H9 (cell line): ENCODE data around the gene AIF1L. TPM values are rescaled to one million over a fixed set of nuclear protein-coding genes. Genes with fewer than 3 reads are reported as not detected.

ENCODE experiments used
- DNase-seq: peaks from one replicate; pipeline ENCODE4 v3.0.0-alpha.2; 2017
- H2AFZ ChIP-seq: one replicate; pipeline ENCODE4 v1.6.1; 2013; ENCODE audit warnings: mild to moderate bottlenecking, low read length, control low read depth, moderate library complexity
- H2AK5ac ChIP-seq: 2 replicates; pipeline ENCODE4 v1.6.1; 2013; ENCODE audit warnings: low read length, control low read depth, mixed read lengths; ENCODE audit not compliant: insufficient read length
- H2BK120ac ChIP-seq: one replicate; pipeline ENCODE4 v1.6.1; 2013; ENCODE audit warnings: low read depth, mild to moderate bottlenecking, low read length, control low read depth, inconsistent platforms; ENCODE audit not compliant: poor library complexity, severe bottlenecking
- H2BK12ac ChIP-seq: 2 replicates; pipeline ENCODE4 v1.6.1; 2013; ENCODE audit warnings: low read length, control low read depth, mixed read lengths, low read depth; ENCODE audit not compliant: insufficient read length
- H2BK15ac ChIP-seq: 2 replicates; pipeline ENCODE4 v1.6.1; 2013; ENCODE audit warnings: low read depth, low read length, control low read depth
- H2BK20ac ChIP-seq: one replicate; pipeline ENCODE4 v1.6.1; 2013; ENCODE audit warnings: low read depth, mild to moderate bottlenecking, low read length, control low read depth, inconsistent platforms; ENCODE audit not compliant: poor library complexity, severe bottlenecking
- H2BK5ac ChIP-seq: 2 replicates; pipeline ENCODE4 v1.6.1; 2013; ENCODE audit warnings: low read length, control low read depth, mixed read lengths; ENCODE audit not compliant: insufficient read length
- H3K14ac ChIP-seq: 2 replicates; pipeline ENCODE4 v1.6.1; 2013; ENCODE audit warnings: low read length, control low read depth; ENCODE audit not compliant: insufficient read depth
- H3K18ac ChIP-seq: 2 replicates; pipeline ENCODE4 v1.6.1; 2013; ENCODE audit warnings: low read depth, mild to moderate bottlenecking, mixed read lengths, low read length, control low read depth; ENCODE audit not compliant: insufficient read length
- H3K23ac ChIP-seq: 2 replicates; pipeline ENCODE4 v1.6.1; 2013; ENCODE audit warnings: low read length, control low read depth, mixed read lengths, low read depth; ENCODE audit not compliant: insufficient read length
- H3K23me2 ChIP-seq: 2 replicates; pipeline ENCODE4 v1.6.1; 2013; ENCODE audit warnings: low read depth, mild to moderate bottlenecking, mixed read lengths, low read length, control low read depth; ENCODE audit not compliant: insufficient read length, poor library complexity, severe bottlenecking
- H3K27ac ChIP-seq: 2 replicates; pipeline ENCODE4 v1.5.1; 2013; ENCODE audit warnings: low read length, control low read depth, mixed read lengths, low read depth; ENCODE audit not compliant: insufficient read length
- H3K27me3 ChIP-seq: 2 replicates; pipeline ENCODE4 v1.6.1; 2013; ENCODE audit warnings: low read length, control low read depth, inconsistent platforms; ENCODE audit not compliant: insufficient read depth
- H3K4ac ChIP-seq: 2 replicates; pipeline ENCODE4 v1.6.1; 2013; ENCODE audit warnings: low read depth, mild to moderate bottlenecking, control low read depth, inconsistent platforms, low read length, moderate library complexity
- H3K4me1 ChIP-seq: 2 replicates; pipeline ENCODE4 v1.6.1; 2013; ENCODE audit warnings: low read length, control low read depth, inconsistent platforms; ENCODE audit not compliant: insufficient read depth
- H3K4me2 ChIP-seq: 2 replicates; pipeline ENCODE4 v1.6.1; 2013; ENCODE audit warnings: low read length, control low read depth, mixed read lengths; ENCODE audit not compliant: insufficient read length, insufficient read depth
- H3K56ac ChIP-seq: 2 replicates; pipeline ENCODE4 v1.6.1; 2013; ENCODE audit warnings: low read depth, mild to moderate bottlenecking, mixed read lengths, low read length, control low read depth; ENCODE audit not compliant: insufficient read length
- H3K79me1 ChIP-seq: 2 replicates; pipeline ENCODE4 v1.6.1; 2013; ENCODE audit warnings: low read depth, mild to moderate bottlenecking, moderate library complexity, low read length, control low read depth, inconsistent platforms; ENCODE audit not compliant: insufficient read depth, poor library complexity, severe bottlenecking
- H3K79me2 ChIP-seq: 2 replicates; pipeline ENCODE4 v1.6.1; 2013; ENCODE audit warnings: low read length, control low read depth, inconsistent platforms; ENCODE audit not compliant: insufficient read depth
- H3K9ac ChIP-seq: 2 replicates; pipeline ENCODE4 v1.6.1; 2013; ENCODE audit warnings: low read length, control low read depth, mixed read lengths; ENCODE audit not compliant: insufficient read length; ENCODE audit errors: extremely low read depth
- H3K9me3 ChIP-seq: one replicate; pipeline ENCODE4 v1.6.1; 2013; ENCODE audit warnings: low read depth, low read length, inconsistent platforms; ENCODE audit not compliant: control insufficient read depth
- H3T11ph ChIP-seq: one replicate; pipeline ENCODE4 v1.6.1; 2013; ENCODE audit warnings: mild to moderate bottlenecking, low read length, control low read depth, inconsistent platforms
- H4K20me1 ChIP-seq: one replicate; pipeline ENCODE4 v1.6.1; 2013; ENCODE audit not compliant: control insufficient read depth, insufficient read length, insufficient read depth
- H4K5ac ChIP-seq: 2 replicates; pipeline ENCODE4 v1.6.1; 2013; ENCODE audit warnings: low read depth, mild to moderate bottlenecking, mixed read lengths, low read length, control low read depth; ENCODE audit not compliant: insufficient read length
- H4K8ac ChIP-seq: replicated peaks from 2 replicates; pipeline ENCODE4 v1.6.1; 2013; ENCODE audit warnings: low read length, control low read depth, mixed read lengths, low read depth; ENCODE audit not compliant: insufficient read length
- H4K91ac ChIP-seq: 2 replicates; pipeline ENCODE4 v1.6.1; 2013; ENCODE audit warnings: low read depth, mild to moderate bottlenecking, moderate library complexity, mixed read lengths, low read length, control low read depth; ENCODE audit not compliant: insufficient read length
- H3K27ac Mint-ChIP-seq, 3 experiments: 2 replicates in 2 of 3; 3 replicates in 1 of 3; pipeline ENCODE4 v1.8.0; 2020 to 2021; ENCODE audit warnings: mixed read lengths in 3 of 3, mild to moderate bottlenecking in 1 of 3, moderate library complexity in 1 of 3
- H3K27me3 Mint-ChIP-seq: 2 replicates; pipeline ENCODE4 v1.8.0; 2021; ENCODE audit warnings: low read depth, mild to moderate bottlenecking, moderate library complexity, mixed read lengths
- H3K36me3 Mint-ChIP-seq, 3 experiments: 2 replicates in 2 of 3; 3 replicates in 1 of 3; pipeline ENCODE4 v1.8.0; 2020 to 2021; ENCODE audit warnings: low read depth in 3 of 3, mixed read lengths in 3 of 3; ENCODE audit not compliant: insufficient read depth in 1 of 3
- H3K4me1 Mint-ChIP-seq, 2 experiments: 2 replicates each; pipeline ENCODE4 v1.8.0; 2020; ENCODE audit warnings: mixed read lengths in 2 of 2
- H3K4me3 Mint-ChIP-seq, 2 experiments: 2 replicates in 1 of 2; 3 replicates in 1 of 2; pipeline ENCODE4 v1.8.0; 2020 to 2021; ENCODE audit warnings: mild to moderate bottlenecking in 2 of 2, mixed read lengths in 2 of 2, moderate library complexity in 1 of 2
- H3K9me3 Mint-ChIP-seq, 2 experiments: 2 replicates in 1 of 2; 3 replicates in 1 of 2; pipeline ENCODE4 v1.8.0; 2020; ENCODE audit warnings: mild to moderate bottlenecking in 2 of 2, mixed read lengths in 2 of 2, moderate library complexity in 1 of 2
- WGBS: extraction: QIAGEN DNeasy Blood & Tissue Kit; methylation state at CpG from one replicate; pipeline ENCODE4 v1.1.7; 2013; ENCODE audit warnings: missing lambda C conversion rate, low lambda C conversion rate, mixed read lengths; ENCODE audit not compliant: insufficient read length; ENCODE audit errors: extremely low coverage; 5-methylcytosine and 5-hydroxymethylcytosine counted together
- total RNA-seq: library from RNA; stranded (reverse); gene quantifications from 2 replicates; pipeline ENCODE4 v1.2.1, GENCODE V29; 2021
- TF ChIP-seq, protein P1 (sequence below): fragments of 200-600 bp; sonication (generic); conservative IDR thresholded peaks from 3 replicates; pipeline ENCODE4 v1.8.0; 2021; ENCODE audit warnings: antibody characterized with exemption, mild to moderate bottlenecking

Gene AIF1L
- total RNA-seq, 1 experiment from 2014 or later, result 122 TPM

DNA sequence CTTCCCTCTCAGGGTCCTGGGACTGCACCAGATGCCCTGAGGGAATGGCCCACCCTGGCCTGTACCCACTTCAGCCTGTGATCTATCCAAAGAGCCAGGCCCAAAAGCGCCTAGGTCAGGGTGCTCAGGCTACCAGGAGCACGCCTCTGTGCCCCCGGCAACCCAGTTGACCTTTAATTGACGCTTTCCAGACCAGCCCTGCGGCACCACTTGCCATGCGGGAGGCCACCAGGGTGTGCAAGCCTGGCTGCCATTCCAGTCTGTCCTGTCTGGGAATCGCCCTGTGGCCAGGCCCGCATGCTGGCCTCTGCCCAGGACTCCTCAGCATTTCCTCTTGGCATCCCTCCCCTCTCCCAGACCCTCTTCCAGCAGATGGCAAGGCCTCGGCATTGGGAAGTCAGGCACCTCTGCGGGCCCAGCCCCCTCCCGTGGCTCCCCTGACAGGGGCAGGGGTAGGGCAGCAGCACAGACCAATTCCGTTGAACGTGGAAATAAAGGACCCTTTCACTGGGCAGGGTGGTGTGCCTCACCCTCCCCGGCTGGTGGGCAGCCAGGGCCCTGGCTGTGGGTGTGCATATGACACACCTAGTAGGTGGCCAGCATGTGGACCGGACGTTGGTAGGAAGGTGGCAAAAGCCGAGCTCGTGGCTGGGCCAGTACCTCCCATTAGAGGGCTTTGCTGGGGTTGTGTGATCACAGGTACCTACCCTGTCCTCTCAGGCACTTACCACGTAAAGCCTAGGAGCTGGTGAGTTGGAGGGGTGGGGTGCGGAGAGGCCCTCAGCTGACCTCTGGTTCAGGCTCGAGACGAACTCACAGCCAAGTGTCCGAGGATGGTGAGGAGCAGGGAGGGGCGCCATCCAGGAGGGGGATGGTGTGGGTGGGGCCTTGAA, 3.5 kb upstream of the AIF1L start:
- no CpG with 5 or more reads among the region's 24 CpGs for WGBS
- H3K14ac ChIP-seq, result no peak overlapping the region
- no peak overlapping the region for H2BK5ac ChIP-seq
- no peak overlapping the region for H3K4ac ChIP-seq
- no peak overlapping the region for H3K27ac Mint-ChIP-seq
- H3K27me3 ChIP-seq, result no peaks in the 10 kb centered on the region
- no peak overlapping the region for H2BK120ac ChIP-seq
- H3K79me1 ChIP-seq, result no peaks in the 10 kb centered on the region
- peaks cover 3% of the 10 kb centered on the region for H3K23me2 ChIP-seq
- H3K4me1 Mint-ChIP-seq, result peaks cover 20 to 22% of the 10 kb centered on the region in 2 experiments
- H2BK12ac ChIP-seq, result no peak overlapping the region
- H4K5ac ChIP-seq, result no peak overlapping the region
- no peak overlapping the region for H3T11ph ChIP-seq
- peaks cover 6% of the 10 kb centered on the region; the same call in 1 of the 2 replicates for H3K4me1 ChIP-seq
- no peak overlapping the region for H4K91ac ChIP-seq
- H3K9me3 ChIP-seq, result no peaks in the 10 kb centered on the region
- H2BK15ac ChIP-seq, result no peak overlapping the region
- H3K4me3 Mint-ChIP-seq, result no peak overlapping the region
- no peak overlapping the region for H3K18ac ChIP-seq
- TF ChIP-seq, protein P1, sequence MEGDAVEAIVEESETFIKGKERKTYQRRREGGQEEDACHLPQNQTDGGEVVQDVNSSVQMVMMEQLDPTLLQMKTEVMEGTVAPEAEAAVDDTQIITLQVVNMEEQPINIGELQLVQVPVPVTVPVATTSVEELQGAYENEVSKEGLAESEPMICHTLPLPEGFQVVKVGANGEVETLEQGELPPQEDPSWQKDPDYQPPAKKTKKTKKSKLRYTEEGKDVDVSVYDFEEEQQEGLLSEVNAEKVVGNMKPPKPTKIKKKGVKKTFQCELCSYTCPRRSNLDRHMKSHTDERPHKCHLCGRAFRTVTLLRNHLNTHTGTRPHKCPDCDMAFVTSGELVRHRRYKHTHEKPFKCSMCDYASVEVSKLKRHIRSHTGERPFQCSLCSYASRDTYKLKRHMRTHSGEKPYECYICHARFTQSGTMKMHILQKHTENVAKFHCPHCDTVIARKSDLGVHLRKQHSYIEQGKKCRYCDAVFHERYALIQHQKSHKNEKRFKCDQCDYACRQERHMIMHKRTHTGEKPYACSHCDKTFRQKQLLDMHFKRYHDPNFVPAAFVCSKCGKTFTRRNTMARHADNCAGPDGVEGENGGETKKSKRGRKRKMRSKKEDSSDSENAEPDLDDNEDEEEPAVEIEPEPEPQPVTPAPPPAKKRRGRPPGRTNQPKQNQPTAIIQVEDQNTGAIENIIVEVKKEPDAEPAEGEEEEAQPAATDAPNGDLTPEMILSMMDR, result no peak
- H3K23ac ChIP-seq, result no peak overlapping the region
- no peak overlapping the region for H3K4me2 ChIP-seq
- no peak overlapping the region for H4K8ac ChIP-seq
- H2AFZ ChIP-seq, result no peak overlapping the region
- no peaks in the 10 kb centered on the region; the same call in 1 of the 2 replicates for H3K79me2 ChIP-seq
- no peak for DNase-seq
- H3K9me3 Mint-ChIP-seq, result no peaks in the 10 kb centered on the region; a peak in 1 of 5 replicates
- H3K9ac ChIP-seq, result no peak overlapping the region
- no peak overlapping the region for H3K27ac ChIP-seq
- no peak overlapping the region for H2AK5ac ChIP-seq
- no peaks in the 10 kb centered on the region for H4K20me1 ChIP-seq
- H2BK20ac ChIP-seq, result no peak overlapping the region
- H3K36me3 Mint-ChIP-seq, result peaks cover 0 to 8% (median 5%) of the 10 kb centered on the region in 3 experiments; a peak in 3 of 7 replicates
- no peak overlapping the region for H3K56ac ChIP-seq
- peaks cover 23% of the 10 kb centered on the region for H3K27me3 Mint-ChIP-seq
